VCaP (cell line): ENCODE measurements around the gene EFL1.
A peak's percentile ranks its signal among the peaks of the same experiment; 100 is the strongest.

Source experiments
- H3K27ac ChIP-seq: fragments of 450-650 bp; 2 replicates; pipeline ENCODE4 v1.5.1; 2017
- TF ChIP-seq, protein P1 (sequence below): fragments of 450-650 bp; conservative IDR thresholded peaks from 2 replicates; pipeline ENCODE4 v1.5.1; 2017; ENCODE audit warnings: mild to moderate bottlenecking, moderate library complexity

Gene EFL1

DNA sequence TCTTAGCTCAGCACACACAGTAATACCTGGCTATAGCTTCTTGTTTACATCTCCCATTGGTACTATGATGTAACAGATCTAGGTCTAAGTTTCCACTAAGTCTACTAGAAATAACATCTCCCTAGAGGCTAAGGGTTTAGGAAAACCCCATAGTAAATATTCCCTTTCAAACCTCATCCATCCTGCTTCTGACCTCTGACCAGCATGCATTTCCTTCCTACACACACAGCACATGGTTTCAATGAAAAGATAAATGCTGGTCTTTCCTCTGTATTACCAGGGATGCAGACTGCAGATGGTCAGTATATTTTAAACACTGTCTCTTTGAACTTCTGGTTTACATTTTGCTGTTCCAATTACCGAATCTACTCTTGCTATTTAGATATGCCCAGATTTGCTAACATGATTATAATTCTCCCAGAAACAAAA, 96.6 kb downstream of the EFL1 start:
- no peak overlapping the region for H3K27ac ChIP-seq
- TF ChIP-seq, protein P1, sequence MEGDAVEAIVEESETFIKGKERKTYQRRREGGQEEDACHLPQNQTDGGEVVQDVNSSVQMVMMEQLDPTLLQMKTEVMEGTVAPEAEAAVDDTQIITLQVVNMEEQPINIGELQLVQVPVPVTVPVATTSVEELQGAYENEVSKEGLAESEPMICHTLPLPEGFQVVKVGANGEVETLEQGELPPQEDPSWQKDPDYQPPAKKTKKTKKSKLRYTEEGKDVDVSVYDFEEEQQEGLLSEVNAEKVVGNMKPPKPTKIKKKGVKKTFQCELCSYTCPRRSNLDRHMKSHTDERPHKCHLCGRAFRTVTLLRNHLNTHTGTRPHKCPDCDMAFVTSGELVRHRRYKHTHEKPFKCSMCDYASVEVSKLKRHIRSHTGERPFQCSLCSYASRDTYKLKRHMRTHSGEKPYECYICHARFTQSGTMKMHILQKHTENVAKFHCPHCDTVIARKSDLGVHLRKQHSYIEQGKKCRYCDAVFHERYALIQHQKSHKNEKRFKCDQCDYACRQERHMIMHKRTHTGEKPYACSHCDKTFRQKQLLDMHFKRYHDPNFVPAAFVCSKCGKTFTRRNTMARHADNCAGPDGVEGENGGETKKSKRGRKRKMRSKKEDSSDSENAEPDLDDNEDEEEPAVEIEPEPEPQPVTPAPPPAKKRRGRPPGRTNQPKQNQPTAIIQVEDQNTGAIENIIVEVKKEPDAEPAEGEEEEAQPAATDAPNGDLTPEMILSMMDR, result no peak

DNA sequence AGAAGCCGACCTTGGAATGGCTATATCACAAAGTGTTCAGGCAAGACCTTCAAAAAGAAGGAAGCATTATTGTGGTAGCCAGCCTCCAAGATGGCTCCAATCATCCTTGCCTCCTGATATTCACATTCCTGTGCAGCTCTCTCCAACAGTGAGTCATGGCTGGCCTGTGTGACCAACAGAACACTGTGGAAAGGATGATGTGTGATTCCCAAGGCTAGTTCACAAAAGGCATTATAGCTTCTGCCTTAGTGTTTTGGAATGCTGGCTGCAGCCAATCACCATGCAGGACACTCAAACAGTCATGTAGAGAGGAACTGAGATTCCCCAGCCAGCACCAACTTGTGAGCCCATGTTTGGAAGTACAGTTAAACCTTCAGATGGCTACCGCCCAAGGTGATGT, 102.6 kb downstream of the EFL1 start:
- no peak overlapping the region for H3K27ac ChIP-seq
- TF ChIP-seq, protein P1, result no peak

DNA sequence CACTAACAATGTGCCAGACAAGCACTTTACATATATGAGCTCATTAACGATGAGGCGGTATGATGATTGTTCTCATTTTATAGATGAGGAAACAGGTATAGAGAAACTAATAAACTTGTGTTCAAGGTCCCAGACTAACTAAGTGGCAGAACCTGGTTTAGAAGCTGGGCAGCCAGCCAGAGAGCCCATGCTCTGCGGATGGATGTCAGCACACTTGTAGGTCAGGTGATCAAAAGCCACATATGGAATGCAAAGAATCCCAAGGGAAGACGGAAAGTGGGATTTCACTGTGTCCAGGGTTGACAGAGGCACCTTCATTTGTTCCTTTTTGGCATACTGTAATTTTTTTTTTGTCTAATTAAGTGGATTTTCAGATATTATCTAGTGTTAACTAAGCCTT, 103.7 kb downstream of the EFL1 start:
- TF ChIP-seq, protein P1, result no peak
- peak overlapping the region; percentile 49 for H3K27ac ChIP-seq

DNA sequence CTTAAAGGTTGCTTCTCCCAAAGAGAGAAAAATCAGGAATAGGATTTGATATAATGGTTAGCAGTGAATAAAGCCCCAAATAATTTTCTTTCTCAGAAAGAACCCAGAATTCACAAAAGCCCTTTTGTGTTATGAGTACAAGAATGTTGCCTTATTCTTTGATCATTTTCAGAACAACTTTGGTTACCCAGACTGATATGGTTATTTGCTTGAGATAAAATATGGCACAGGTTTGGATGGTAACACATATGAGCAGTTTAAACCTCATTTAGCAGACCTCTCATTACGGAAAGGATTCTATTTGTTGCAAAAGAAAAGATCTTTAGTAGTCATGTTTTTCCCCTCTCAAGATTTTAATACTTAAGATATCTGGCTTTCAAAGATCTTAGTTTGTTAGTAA, 111.9 kb downstream of the EFL1 start:
- TF ChIP-seq, protein P1, result no peak
- no peak overlapping the region for H3K27ac ChIP-seq

DNA sequence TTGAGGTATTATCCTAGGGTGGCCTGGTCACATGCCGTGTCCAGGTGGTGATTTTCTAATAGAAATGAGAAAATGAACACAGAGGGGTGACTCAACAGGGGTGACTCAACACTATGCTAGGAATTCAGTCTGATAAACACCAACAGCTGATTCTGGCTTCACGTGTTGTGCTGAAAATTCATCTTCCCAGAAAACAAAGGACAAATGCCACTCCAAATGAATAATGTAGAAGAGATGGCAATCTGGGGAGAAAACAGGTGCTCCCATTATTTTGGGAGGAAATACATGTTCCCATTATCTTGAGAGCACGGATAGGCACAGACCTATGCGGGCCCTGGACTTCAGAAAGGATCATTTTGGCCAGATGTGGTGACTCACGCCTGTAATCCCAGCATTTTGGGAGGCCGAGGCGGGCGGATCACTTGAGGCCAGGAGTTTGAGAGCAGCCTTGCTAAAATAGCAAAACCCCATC, 115.5 kb downstream of the EFL1 start:
- no peak overlapping the region for H3K27ac ChIP-seq

DNA sequence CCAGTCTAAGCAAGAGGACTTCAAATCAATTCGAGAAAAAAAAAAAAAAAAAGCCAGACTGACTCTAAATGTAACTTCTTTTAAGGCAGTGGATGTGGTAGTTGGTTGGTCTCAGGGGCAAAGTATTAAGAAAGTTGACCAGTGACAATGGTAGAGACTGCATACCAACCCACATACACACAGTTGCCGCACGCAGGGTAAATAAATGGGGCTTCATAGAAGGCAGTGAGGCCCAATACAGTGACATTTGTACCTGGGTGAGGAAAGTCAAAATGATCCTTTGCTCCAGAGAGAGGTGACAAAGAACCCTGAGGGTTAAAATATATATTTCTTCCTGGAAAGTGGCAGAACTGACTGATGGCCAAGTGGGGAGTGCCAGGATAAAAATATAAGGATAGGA, 116.0 kb downstream of the EFL1 start:
- H3K27ac ChIP-seq, result no peak overlapping the region
- TF ChIP-seq, protein P1, result no peak

More for the DNA sequence above, 115.5 kb downstream of the EFL1 start:
- TF ChIP-seq, protein P1, result no peak

DNA sequence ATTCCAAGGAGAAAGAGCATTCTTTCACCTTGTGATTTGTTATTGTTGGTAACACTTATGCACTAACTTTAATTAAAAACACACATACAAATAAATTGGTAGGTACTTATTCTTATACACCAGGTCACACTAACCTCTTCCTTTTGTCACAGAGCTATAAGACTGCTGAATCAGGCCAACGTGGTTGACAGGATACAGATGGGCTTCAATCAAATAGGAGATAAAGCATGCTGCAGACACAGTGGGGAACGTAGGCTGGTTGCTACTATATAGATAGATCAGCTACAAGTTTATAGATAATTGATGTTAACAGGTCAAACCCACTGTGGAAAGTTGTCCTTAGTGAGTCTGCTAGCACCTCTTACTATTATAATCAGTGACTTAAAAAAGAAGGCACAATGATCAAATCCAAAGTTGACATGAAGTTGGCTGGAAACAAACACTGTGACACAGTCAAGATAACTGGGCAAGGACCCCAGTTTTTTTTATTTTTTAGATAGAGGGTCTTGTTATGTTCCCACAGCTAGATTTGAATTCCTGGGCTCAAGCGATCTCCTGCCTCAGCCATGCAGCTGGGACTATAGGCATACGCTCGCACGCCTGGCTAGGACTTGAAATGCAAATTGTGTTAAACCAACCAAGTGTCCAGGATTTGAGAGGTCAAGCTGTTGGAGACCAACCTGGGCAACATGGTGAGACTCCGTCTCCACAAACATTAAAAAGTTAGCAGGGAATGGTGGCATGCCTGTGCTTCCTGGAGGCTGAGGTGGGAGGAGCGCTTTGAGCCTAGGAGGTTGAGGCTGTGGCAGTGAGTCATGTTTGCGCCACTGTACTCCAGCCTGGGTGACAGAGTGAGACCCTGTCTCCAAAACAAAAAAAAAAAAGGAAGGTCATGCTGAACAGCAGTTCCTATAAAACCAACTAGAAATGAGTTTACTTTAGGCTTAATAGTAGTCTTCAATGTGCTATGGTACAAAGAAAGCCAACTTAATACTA, 118.8 kb downstream of the EFL1 start:
- TF ChIP-seq, protein P1, result no peak
- H3K27ac ChIP-seq, result no peak overlapping the region
